Right cardiac atrium (tissue), 5 donors: ENCODE results near the gene EFNA4. TPM values are rescaled to one million over a fixed set of nuclear protein-coding genes. Genes with fewer than 3 reads are reported as not detected.

Experiments
- ATAC-seq, 2 donors: fragments of 200-7000 bp; cut with Tn5 transposase; one replicate each; pipeline versions ENCODE4 v1.8.0 to v1.9.1; 2020; ENCODE audit warnings: moderate library complexity in 2 of 2, mild to moderate bottlenecking in 1 of 2
- DNase-seq, 3 donors: peaks; one replicate each; pipeline ENCODE4 v3.0.0-alpha.2; 2020
- H3K27ac ChIP-seq: one replicate; pipeline ENCODE4 v1.5.1; 2013; ENCODE audit warnings: mild to moderate bottlenecking, low read length, control low read depth, moderate library complexity
- H3K27me3 ChIP-seq: one replicate; pipeline ENCODE4 v1.6.1; 2013; ENCODE audit not compliant: control insufficient read depth, insufficient read depth
- H3K4me1 ChIP-seq: one replicate; pipeline ENCODE4 v1.6.1; 2013; ENCODE audit warnings: low read length; ENCODE audit not compliant: control insufficient read depth, insufficient read depth
- H3K4me3 ChIP-seq: one replicate; pipeline ENCODE4 v1.5.1; 2013; ENCODE audit warnings: low read length, control low read depth
- H3K9me3 ChIP-seq: one replicate; pipeline ENCODE4 v1.6.1; 2013; ENCODE audit warnings: low read length; ENCODE audit not compliant: control insufficient read depth
- WGBS: extraction: QIAGEN DNeasy Blood & Tissue Kit; methylation state at CpG from one replicate; pipeline ENCODE4 v1.1.7; 2013; 5-methylcytosine and 5-hydroxymethylcytosine counted together
- intact Hi-C, 4 donors: fragments of 100-400 bp; cut with DNase I; formaldehyde crosslinking; loops; one replicate each; pipeline versions ENCODE4 v1.11.0 to v1.14.0; 2022 to 2023
- long read RNA-seq, 4 donors: library from polyadenylated mRNA; unstranded; transcript quantifications; one replicate each; pipeline ENCODE4 v2.0.0, GENCODE V29; 2020 to 2021
- polyA plus RNA-seq: library from polyadenylated mRNA; stranded (reverse); fragments of 200-250 nt; gene quantifications from one replicate; pipeline ENCODE4 v1.2.3, GENCODE V29; 2013
- total RNA-seq, 4 donors: library from RNA; stranded (reverse); fragmentation: NEBNext Ultra II Directional; extraction: Animal tissue kit (Norgen Biotek cat#: 25700); gene quantifications; one replicate each; pipeline ENCODE4 v1.2.1, GENCODE V29; 2021
- donor health status: healthy with polysubstance abuse.
- donor health status: DM: no; HTN: yes; CAD: no.
- donor health status: DM: no; HTN: no; CAD: no.
- donor health status: DM: no; HTN: yes; CAD: no; lungs with severe emphysema.
- donor health status: DM: yes; HTN: yes; CAD: no.

The EFNA4 gene, protein sequence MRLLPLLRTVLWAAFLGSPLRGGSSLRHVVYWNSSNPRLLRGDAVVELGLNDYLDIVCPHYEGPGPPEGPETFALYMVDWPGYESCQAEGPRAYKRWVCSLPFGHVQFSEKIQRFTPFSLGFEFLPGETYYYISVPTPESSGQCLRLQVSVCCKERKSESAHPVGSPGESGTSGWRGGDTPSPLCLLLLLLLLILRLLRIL
- total RNA-seq (1 to 10 TPM; 3.3 to 4.2 (median 3.7) TPM), polyA plus RNA-seq (3.0 TPM)
- long read RNA-seq, donor 1, partial matches to known transcripts: 1 of 4 reads
- long read RNA-seq, donor 1, other reads (novel, unspliced or antisense): 2 of 4 reads
- long read RNA-seq, donor 2, partial matches to known transcripts: 1 of 4 reads
- long read RNA-seq, donor 2, other reads (novel, unspliced or antisense): 0 of 4 reads
- long read RNA-seq, donor 3, transcript EFNA4-202 (4 exons, 1,263 nt): major isoform, 5 of 12 reads
- long read RNA-seq, donor 3, partial matches to known transcripts: 0 of 12 reads
- long read RNA-seq, donor 3, other reads (novel, unspliced or antisense): 7 of 12 reads
- long read RNA-seq, donor 4, partial matches to known transcripts: 0 of 4 reads
- long read RNA-seq, donor 4, other reads (novel, unspliced or antisense): 1 of 4 reads

DNA sequence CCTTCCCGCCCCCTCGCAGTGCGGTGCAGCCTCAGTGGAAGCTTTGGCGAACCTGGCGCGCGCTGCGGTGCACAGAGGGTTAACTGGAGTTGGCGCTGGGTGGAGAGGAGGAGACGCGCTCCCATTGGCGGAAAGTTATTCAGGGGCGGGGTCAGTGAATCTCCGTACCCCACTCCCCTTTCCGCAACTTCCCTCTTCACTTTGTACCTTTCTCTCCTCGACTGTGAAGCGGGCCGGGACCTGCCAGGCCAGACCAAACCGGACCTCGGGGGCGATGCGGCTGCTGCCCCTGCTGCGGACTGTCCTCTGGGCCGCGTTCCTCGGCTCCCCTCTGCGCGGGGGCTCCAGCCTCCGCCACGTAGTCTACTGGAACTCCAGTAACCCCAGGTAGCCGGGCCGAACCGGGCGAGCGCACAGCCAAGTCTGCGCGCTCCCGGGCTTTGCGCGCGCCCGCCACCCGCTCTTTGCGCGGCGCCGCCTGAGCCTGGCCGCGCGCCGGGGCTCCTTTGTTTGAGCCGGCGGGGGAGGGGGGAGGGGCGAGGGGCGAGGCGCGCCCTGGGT lies at the start of gene EFNA4:
TSS of gene EFNA4 (plus strand) at position 191 of the 561 bp plus-strand sequence. CDS start at position 275, 84 bp downstream.
- Histone ChIP-seq H3K4me1 (no peaks in the 10 kb centered on the region), H3K27me3 (no peaks in the 10 kb centered on the region), H3K9me3 (no peaks in the 10 kb centered on the region), H3K4me3 (peak within 1 kb of the TSS; percentile 81), H3K27ac (peak within 1 kb of the TSS; percentile 82)
- DNase-seq (peak; percentile 84 to 92 (median 92)), ATAC-seq (peak; percentile 86 to 90)
- WGBS: under 1% methylated on average over 57 of the region's 57 CpGs
- intact Hi-C loops: loop anchor here in 2 of 4 donors (10.0 kb wide), 2 partner anchors 89 to 109 kb away; partner anchors contain the start of genes CKS1B (in 1 of the 2), PBXIP1 (in 1 of the 2) and SHC1 (in 1 of the 2)

DNA sequence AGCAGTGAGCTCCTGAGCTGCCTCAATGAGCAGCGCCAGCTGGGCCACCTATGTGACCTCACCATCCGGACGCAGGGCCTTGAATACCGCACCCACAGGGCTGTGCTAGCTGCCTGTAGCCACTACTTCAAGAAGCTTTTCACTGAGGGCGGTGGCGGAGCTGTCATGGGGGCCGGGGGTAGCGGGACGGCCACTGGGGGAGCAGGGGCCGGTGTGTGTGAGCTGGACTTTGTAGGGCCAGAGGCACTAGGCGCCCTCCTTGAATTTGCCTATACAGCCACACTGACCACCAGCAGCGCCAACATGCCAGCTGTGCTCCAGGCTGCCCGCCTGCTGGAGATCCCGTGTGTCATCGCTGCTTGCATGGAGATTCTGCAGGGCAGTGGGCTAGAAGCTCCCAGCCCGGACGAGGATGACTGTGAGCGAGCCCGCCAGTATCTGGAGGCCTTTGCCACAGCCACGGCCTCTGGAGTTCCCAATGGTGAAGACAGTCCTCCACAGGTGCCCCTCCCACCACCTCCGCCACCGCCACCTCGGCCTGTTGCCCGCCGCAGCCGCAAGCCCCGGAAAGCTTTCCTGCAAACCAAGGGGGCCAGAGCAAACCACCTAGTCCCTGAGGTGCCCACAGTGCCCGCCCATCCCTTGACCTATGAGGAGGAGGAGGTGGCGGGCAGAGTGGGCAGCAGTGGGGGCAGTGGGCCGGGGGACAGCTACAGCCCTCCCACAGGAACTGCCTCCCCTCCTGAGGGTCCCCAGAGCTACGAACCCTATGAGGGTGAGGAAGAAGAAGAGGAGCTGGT lies 48.6 kb upstream of the EFNA4 start:
- H3K27ac ChIP-seq: no peak overlapping the region
- no peaks in the 10 kb centered on the region for H3K27me3 ChIP-seq
- ATAC-seq (no peak), DNase-seq (no peak)
- no peak overlapping the region for H3K4me3 ChIP-seq
- intact Hi-C loops: loop anchor here in 2 of 4 donors (5.0 to 10.0 kb wide), 2 partner anchors 50 to 53 kb away; partner anchors contain the start of gene PYGO2 (in 2 of the 2)
- WGBS: 89% methylated on average over 31 of the region's 31 CpGs
- peaks cover 12% of the 10 kb centered on the region for H3K4me1 ChIP-seq
- no peaks in the 10 kb centered on the region for H3K9me3 ChIP-seq

DNA sequence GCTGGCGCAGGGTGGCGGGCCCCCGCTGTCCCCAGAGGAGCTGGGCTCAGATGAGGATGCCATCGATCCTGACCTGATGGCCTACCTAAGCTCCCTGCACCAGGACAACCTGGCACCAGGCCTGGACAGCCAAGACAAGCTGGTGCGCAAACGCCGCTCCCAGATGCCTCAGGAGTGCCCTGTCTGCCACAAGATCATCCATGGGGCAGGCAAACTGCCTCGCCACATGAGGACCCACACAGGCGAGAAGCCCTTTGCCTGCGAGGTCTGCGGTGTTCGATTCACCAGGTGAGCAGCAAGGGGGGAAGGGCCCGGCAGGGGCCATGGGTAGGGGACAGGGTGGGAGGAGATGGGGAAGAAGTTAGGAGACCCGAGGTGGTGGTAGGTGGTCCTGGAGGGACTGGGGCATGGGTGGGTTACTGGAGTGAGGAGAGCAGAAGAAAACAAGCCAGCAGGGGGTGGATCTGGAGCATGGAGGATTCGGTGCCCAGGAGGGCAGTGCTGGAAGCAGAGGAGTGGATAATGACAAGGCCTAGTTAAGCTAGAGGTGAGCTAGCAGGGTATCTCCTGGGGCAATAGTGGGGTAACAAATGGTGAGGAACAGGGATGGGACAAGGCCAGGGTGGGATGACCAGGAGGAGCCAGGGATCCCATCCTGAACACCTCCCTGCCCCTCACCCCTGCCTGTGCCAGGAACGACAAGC lies 47.9 kb upstream of the EFNA4 start:
- Histone ChIP-seq H3K4me1 (peaks cover 12% of the 10 kb centered on the region), H3K9me3 (no peaks in the 10 kb centered on the region), H3K27ac (no peak overlapping the region), H3K4me3 (no peak overlapping the region), H3K27me3 (no peaks in the 10 kb centered on the region)
- 89% methylated on average over 16 of the region's 16 CpGs for WGBS
- peak in 1 of 3 donors; percentile 64 for DNase-seq
- intact Hi-C loops: loop anchor here in 2 of 4 donors (5.0 to 10.0 kb wide), 2 partner anchors 51 to 53 kb away; partner anchors contain the start of gene PYGO2 (in 2 of the 2)
- no peak for ATAC-seq

DNA sequence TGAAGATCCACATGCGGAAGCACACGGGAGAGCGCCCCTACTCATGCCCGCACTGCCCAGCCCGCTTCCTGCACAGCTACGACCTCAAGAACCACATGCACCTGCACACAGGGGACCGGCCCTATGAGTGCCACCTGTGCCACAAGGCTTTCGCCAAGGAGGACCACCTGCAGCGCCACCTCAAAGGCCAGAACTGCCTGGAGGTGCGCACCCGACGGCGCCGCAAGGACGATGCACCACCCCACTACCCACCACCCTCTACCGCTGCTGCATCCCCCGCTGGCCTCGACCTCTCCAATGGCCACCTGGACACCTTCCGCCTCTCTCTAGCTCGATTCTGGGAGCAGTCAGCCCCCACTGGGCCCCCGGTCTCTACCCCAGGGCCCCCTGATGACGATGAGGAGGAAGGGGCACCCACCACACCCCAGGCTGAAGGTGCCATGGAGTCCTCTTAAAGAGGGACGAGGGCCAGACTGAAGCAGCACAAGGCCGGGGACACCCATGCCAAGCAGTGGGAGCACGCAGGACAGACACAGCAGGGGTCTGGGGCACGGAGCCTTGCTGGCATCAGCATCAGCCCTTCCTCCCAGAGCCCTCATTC lies 47.2 kb upstream of the EFNA4 start:
- WGBS: 85% methylated on average over 26 of the region's 26 CpGs
- Histone ChIP-seq H3K27ac (peak overlapping the region; percentile 73), H3K9me3 (no peaks in the 10 kb centered on the region), H3K27me3 (no peaks in the 10 kb centered on the region), H3K4me3 (no peak overlapping the region), H3K4me1 (peaks cover 12% of the 10 kb centered on the region)
- DNase-seq: peak in 1 of 3 donors; percentile 66
- intact Hi-C loops: loop anchor here in 2 of 4 donors (5.0 to 10.0 kb wide), 2 partner anchors 52 to 54 kb away; partner anchors contain the start of gene PYGO2 (in 2 of the 2)
- ATAC-seq: no peak

DNA sequence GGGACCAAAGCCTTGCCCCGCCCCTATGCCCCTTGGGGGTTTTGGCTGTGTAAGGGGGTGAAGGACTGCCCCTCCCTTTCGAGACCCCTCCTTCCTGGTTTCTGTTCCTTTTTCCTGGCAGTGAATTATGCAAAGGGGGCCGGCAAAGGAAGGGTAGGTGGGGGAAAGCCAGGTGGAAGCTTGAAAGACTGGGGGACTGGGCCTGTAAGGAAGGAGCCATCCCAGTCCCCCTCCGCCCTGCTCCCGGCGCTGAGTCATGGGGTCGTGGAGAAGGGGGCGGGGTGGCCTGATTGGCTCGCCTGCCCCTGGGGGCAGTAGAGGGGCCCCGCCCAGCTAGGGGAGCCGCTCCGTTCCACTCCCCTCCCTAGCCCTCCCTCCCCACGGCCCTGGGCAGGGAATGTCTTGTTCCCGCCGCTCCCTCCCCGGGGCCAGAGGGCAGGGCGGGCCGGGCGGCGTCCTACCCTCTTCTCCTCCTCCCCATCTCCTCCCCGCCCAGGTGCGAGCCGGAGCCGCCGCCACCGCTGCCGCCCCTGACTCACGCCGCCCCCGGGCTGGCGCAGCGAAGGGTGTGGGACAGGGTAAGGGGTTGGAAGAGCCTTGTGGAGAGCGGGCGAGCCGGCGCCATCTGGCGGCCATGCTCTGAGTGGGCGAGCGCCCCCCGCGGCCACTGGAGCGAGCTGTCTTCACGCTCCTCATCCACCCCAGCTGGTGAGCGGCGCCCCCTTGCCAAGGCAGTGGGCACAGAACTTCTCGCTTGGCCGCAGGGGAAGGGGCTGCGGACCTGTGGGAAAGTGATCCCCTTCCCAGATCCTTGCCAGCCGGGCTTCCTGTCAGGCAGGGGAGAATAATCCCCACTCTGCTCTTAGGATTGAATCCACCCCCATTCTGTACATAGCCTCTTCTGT lies 46.2 kb upstream of the EFNA4 start:
- peak; percentile 94 to 96 (median 95) for DNase-seq
- Histone ChIP-seq H3K4me3 (peak overlapping the region; percentile 36), H3K27me3 (no peaks in the 10 kb centered on the region), H3K27ac (peak overlapping the region; percentile 73), H3K4me1 (peaks cover 5% of the 10 kb centered on the region), H3K9me3 (no peaks in the 10 kb centered on the region)
- intact Hi-C loops: loop anchor here in 2 of 4 donors (5.0 to 10.0 kb wide), 2 partner anchors 52 to 55 kb away; partner anchors contain the start of gene PYGO2 (in 2 of the 2)
- 5% methylated on average over 49 of the region's 49 CpGs for WGBS
- peak; percentile 92 for ATAC-seq

DNA sequence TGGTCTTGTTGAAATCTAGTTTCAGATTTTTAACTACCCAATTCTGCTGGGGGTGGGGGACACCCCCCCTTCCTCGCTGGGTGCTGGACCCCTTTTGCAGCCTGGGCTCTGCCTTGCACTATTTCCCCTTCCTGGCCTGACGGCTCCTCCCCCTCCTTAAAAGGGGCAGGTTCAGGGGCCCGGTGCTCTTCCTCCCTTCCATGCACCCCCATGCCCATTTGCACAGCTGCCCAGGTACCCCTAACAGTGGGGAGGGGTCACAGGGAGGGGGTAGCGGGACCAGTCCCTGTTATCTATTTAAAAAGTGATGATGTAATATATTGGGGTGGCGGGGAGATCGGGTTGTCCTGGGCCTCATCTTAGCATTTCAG lies 45.6 kb upstream of the EFNA4 start:
- ATAC-seq (peak; percentile 1 to 2), DNase-seq (peak in 1 of 3 donors; percentile 57)
- 55% methylated on average over 6 of the region's 6 CpGs for WGBS
- Histone ChIP-seq H3K4me1 (peaks cover 5% of the 10 kb centered on the region), H3K27ac (peak overlapping the region; percentile 73), H3K4me3 (no peak overlapping the region), H3K27me3 (no peaks in the 10 kb centered on the region), H3K9me3 (no peaks in the 10 kb centered on the region)
- intact Hi-C loops: loop anchor here in 2 of 4 donors (5.0 to 10.0 kb wide), 2 partner anchors 53 to 56 kb away; partner anchors contain the start of gene PYGO2 (in 2 of the 2)

DNA sequence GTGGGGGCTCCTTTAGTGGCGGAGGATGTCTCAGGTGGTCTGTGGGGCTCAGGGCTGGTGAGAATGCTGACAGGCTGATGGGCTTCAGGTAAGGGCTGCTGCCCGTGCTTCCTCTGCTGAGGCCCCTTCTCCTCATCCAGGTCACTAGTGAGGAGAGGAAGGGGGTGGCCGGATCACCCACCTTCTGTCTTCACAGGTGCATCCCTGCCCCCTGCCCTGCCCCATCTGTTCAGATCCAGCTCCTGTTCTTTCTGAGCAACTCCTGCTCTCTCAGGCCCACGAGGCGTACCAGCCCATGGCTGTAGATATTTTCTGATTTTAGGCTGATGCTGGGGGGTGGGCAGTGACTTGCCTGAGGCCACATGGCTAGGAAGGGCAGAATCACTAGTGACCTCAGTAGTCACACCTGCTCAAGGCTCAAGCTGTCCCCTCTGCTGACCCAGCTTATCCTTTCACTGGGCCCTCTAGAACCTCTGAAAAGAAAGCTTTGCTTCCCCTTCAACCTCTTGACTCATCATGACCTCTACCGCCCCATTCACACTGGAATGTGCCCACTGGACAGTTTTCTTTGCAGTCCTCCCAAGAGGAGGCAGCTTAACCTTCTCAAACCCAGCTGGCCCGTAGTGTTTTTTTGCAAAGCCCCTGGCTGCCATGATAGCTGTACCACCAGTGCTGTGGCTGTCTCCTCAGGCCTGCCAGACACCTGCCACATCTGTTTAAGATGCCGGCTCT lies 44.8 kb upstream of the EFNA4 start:
- no peak overlapping the region for H3K4me3 ChIP-seq
- WGBS: 89% methylated on average over 8 of the region's 8 CpGs
- no peaks in the 10 kb centered on the region for H3K27me3 ChIP-seq
- DNase-seq (peak in 1 of 3 donors; percentile 52), ATAC-seq (no peak)
- no peak overlapping the region for H3K27ac ChIP-seq
- H3K4me1 ChIP-seq: peaks cover 4% of the 10 kb centered on the region
- intact Hi-C loops: loop anchor here in 2 of 4 donors (5.0 to 10.0 kb wide), 2 partner anchors 54 to 56 kb away; partner anchors contain the start of gene PYGO2 (in 2 of the 2)
- no peaks in the 10 kb centered on the region for H3K9me3 ChIP-seq

DNA sequence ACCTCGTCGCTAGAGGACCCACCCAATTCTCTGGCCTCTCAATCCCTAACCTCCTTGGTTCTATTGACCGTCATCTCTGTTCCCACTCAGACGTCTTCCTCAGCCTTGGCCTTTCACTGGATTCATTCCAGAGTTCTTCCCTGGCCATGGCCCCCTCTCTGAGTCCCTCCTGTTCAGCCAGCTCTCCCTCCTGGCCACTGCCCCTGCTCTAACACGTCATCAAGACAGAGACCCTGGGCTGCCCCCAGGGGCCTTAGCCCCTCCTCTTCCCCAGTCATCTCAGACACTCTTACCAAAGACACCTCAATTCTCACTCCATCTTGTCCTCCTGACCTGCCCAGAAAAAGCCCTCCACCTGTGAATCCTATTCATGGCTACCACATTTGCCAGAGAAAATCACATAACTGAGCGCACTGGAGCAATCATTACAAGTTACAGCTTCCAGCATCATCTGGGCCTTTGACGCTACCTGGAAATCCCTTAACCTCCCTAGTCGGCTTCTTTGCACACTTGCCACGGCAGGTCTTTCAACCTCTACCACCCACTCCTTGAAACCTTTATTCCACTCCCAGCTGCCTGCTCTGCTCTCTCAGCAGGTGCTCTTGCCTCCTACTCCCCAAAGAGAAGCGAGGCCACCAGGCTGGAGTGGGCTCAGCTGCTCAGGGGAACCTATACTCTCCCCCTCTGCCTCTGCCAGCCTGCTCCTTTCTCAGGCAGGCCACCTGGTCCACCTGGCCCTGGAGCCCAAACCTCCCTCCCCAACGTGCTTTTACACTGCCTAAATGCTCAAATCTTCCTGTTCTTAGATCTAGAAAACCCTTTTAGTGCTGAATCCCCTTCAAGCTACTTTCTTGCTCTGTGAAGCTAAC lies 43.9 kb upstream of the EFNA4 start:
- Histone ChIP-seq H3K27me3 (no peaks in the 10 kb centered on the region), H3K9me3 (no peaks in the 10 kb centered on the region), H3K4me1 (peaks cover 3% of the 10 kb centered on the region), H3K27ac (no peak overlapping the region), H3K4me3 (no peak overlapping the region)
- no peak for ATAC-seq
- no peak for DNase-seq
- intact Hi-C loops: loop anchor here in 2 of 4 donors (5.0 to 10.0 kb wide), 2 partner anchors 55 to 57 kb away; partner anchors contain the start of gene PYGO2 (in 2 of the 2)
- 79% methylated on average over 11 of the region's 11 CpGs for WGBS
